GM18870 (cell line): ENCODE measurements around the gene HDAC1.
"Not testable (repeated sequence)": the region's sequence is repeated elsewhere in the genome, so short reads cannot be mapped to it uniquely, and the experiment has no call there.

Experiments used
- ATAC-seq: cut with Tn5 transposase; IDR thresholded peaks from one replicate; pipeline ENCODE4 v1.9.1; 2021; ENCODE audit warnings: moderate library complexity; ENCODE audit not compliant: unreplicated experiment

Gene HDAC1

DNA sequence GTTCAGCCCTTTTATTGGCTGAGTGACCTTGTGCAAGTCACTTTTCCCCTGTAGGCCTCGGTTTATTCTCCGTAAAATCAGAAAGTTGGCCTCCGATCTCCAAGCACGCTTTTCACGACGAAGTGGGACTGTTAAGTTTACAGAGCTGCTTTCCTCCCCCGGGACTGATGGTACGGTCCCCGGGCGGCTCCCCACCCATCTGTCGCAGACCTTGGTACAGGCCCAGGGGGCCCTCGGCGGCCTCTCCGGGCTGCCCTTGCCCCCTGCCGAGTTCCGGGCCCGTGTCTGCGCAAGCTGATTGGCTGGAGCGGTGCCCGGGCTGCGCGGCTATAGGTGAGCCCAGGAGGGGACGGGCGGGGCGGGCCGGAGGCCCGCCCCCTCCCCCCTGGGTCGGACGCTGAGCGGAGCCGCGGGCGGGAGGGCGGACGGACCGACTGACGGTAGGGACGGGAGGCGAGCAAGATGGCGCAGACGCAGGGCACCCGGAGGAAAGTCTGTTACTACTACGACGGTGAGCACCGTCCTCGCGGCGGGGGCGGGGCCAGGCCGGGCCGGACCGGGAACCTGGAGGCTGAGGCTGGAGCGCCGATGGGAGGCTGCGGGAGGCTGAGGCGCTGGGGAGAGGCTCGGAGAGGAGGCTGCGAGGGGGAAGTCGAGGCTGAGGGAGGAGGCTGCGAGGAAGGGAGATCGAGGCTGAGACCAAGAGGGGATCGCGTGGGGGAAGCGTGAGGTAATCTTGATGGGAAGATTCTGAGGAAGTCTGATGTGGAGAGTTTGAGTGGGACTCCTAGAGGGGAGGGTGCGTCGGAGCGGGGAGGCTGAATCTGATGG lies at the start of gene HDAC1:
HDAC1 (plus strand) TSS at position 376 of the 831 bp plus-strand sequence; CDS start at position 463, 87 bp downstream.
- ATAC-seq, result peak; percentile 72

- ATAC-seq, result no peak
These were observed 49.5 kb upstream of the HDAC1 start for GRCh38 chr1:32242341-32242851.

GRCh38 chr1:32246888-32247273 lies 45.0 kb upstream of the HDAC1 start, which contains the start of gene FAM167B:
FAM167B (plus strand) TSS chr1:32247222; CDS start chr1:32247422, 200 bp downstream.
- ATAC-seq, result no peak

- no peak for ATAC-seq
These were observed 44.4 kb upstream of the HDAC1 start for GRCh38 chr1:32247452-32247851.

DNA sequence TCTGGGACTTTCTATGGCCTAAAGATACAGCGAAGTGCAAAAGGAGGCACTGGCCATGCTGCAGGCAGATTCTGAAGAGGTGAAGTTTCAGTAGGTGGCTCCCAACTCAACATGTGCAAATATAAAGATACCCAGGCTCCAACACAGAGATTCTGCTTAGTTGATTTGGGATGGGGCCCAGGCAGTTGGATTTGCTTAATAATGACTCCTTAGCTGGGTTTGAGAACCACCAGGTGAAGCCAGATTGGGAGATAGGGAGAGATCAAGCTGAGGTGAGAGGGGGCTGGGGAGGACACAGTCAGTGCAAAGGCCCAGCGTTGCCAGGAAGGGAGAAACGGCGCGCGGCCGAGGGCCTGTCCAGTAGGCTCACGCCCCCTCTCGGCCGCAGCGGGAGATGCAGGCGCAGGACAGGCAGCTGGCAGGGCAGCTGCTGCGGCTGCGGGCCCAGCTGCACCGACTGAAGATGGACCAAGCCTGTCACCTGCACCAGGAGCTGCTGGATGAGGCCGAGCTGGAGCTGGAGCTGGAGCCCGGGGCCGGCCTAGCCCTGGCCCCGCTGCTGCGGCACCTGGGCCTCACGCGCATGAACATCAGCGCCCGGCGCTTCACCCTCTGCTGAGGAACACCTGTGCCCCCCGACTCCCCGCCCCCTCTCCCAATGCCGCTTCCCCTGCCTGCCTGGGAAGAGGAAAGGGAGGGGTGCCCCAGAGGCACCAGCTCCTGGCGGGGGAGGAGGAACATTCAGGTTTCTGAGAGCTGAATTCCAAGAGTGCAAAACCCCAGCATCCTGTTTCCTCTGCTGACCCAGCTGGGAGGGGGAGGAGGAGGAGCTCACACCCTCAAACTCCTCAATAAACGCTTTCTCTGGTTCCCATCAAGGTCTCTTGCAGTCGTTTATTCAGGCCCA lies 43.6 kb upstream of the HDAC1 start:
- ATAC-seq, result no peak

DNA sequence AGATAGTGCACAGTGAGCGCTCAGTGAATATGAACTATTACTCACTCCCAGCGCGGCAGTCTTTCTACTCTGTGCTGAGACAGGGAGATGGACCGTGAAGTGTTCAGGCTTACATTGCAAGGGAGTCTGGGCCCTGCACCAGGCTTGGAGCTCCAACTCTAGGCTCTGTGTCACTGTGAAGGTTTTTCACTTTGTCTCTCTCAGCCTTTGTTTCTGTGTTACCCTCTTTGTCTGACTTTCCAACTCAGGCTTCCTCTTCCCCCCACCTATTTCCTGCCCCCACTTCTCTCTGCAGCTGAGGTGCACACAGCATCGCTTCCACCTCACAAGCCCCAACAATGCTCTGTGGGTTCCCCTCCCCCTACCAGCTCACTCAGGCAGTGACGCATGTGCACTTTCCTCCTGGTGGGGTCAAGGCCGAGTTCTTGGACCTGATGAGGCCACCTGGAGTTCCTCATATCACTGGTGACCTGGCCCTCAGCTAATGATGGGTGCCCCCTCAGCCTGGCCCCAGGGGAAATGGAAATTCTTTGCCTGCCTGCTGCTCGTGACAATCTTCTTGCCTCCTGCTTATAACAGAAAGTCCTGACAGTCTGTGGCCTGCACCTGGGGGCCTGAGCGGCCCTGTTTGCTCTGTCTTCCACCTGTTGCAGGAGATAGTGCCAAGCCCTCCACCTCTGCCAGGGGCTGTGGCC lies 41.9 kb upstream of the HDAC1 start:
- peak; percentile 43 for ATAC-seq

- ATAC-seq, result no peak
These were observed 40.8 kb upstream of the HDAC1 start, which contains the start of gene LCK for GRCh38 chr1:32250893-32251716. LCK (plus strand) TSS chr1:32251265; CDS start chr1:32274330, 23,065 bp downstream.

- no peak for ATAC-seq
These were observed 36.5 kb upstream of the HDAC1 start for GRCh38 chr1:32255072-32256071.

DNA sequence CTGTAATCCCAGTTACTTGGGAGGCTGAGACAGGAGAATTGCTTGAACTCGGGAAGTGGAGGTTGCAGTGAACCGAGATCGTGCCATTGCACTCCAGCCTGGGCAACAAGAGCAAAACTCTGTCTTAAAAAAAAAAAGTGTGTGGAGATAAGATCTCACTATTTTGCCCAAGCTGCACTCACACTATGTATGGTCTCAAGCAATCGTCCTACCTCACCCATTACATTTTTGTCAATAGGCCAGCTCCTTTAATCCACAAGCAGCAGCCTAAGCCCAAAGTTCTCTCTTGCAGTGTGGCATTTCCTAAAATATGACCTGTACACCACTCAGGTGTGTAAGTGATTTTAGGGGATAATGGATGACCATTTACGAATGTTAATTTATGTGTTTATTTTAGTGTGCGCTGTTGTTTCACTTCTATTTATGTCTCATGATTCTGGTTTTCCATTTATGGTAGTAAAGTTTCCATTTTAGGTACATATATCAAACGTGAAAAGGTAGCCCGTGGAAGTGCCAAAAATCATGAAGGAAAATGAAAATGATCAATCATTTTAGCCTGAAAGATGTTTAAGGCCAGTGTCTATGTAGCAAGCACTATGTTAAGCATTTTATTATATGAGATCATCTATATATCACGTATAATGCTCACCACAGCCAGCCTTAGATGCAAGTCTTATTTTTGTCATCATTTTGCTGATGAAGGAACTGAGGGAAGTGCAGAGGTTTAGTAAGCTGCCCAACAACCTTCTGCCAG lies 35.2 kb upstream of the HDAC1 start:
- no peak for ATAC-seq

- ATAC-seq, result no peak
These were observed 34.7 kb upstream of the HDAC1 start for GRCh38 chr1:32257227-32257508.

- ATAC-seq, result not testable (repeated sequence)
These were observed 28.7 kb upstream of the HDAC1 start for GRCh38 chr1:32263236-32263593.

DNA sequence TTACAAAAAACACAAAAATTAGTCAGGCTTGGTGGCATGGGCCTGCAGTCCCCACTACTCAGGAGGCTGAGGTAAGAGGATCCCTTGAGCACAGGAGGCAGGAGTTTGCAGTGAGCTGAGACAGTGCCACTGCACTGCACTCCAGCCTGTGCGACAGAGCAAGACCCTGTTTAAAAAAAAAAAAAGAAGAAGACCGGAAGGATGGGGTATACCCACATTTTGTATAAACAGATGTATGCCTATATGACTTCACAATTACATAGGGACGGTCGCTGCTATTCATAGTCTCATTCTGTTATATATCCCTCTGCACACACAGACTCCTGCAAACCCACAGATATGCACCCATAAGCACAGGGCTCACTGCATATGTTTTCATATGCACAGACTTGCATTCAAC lies 28.1 kb upstream of the HDAC1 start:
- ATAC-seq, result no peak

DNA sequence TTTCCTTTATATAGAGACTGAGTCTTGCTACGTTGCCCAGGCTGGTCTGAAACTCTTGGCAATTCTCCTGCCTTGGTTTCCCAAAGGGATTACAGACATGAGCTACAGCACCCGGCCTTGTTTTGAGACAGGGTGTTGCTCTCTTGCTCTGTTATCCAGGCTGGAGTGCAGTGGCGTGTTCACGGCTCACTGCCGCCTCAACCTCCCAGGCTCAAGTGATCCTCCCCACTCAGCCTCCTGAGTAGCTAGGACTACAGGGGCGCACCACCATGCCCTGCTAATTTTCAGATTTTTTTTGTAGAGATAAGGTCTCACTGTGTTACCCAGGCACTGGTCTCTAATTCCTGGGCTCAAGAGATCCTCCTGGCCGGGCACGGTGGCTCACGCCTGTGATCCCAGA lies 26.0 kb upstream of the HDAC1 start:
- no peak for ATAC-seq

- ATAC-seq, result no peak
These were observed 24.8 kb upstream of the HDAC1 start for GRCh38 chr1:32266921-32267591.

- no peak for ATAC-seq
These were observed 22.1 kb upstream of the HDAC1 start for GRCh38 chr1:32269744-32270143.

DNA sequence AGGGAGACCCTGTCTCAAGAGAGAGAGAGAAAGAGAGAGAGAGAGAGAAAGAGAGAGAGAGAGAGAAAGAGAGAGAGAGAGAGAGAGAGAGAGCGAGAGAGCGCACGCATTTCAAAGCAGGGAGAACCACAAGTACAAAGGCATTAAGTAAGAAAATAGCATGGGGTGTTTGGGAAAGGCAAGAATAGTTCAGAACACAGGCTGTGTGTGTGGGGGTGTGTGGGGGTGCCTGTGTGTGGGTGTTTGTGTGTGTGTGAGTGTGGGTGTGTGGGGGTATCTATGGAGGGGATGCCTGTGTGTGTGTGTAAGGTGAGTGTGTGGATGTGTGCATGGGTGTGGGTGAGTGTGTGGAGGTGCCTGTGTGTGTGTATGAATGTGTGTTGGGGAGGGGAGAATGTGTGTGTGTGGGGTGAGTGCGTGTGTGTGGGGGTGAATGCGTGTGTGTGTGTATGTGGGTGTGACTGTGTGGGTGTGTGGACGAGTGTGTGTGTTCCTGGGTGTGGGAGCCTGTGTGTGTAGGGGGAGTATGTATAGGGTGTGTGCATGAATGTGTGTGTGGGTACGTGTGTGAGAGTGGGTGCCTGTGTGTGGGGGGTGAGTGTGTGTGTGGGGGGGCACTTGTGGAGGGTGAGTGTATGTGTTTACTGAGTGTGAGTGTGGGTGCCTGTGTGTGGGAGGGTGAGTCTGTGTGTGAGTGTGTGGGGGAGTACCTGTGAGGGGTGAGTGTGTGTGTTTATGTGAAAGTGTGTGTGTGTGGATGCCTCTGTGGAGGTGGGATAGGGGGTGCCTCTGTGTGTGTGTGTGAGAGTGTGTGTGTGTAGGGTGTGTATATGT lies 19.1 kb upstream of the HDAC1 start:
- ATAC-seq, result no peak
